Liver (tissue), 9 donors: ENCODE results near the gene CARMIL3. TPM values are rescaled to one million over a fixed set of nuclear protein-coding genes. Genes with fewer than 3 reads are reported as not detected.

ENCODE experiments used
- DNase-seq: peaks from one replicate; pipeline ENCODE4 v3.0.0-alpha.2; 2017; ENCODE audit warnings: low spot score
- H3K27ac ChIP-seq, 2 donors: one replicate each; pipeline ENCODE4 v1.7.0; 2013; ENCODE audit warnings: inconsistent platforms in 2 of 2, low read length in 2 of 2, control low read depth in 1 of 2, low read depth in 1 of 2, mild to moderate bottlenecking in 1 of 2
- H3K27me3 ChIP-seq, 4 donors: one replicate each; pipeline versions ENCODE4 v1.6.1 to v1.7.0; 2013; ENCODE audit warnings: low read length in 3 of 4, inconsistent platforms in 1 of 4, mild to moderate bottlenecking in 1 of 4, moderate library complexity in 1 of 4; ENCODE audit not compliant: control insufficient read depth in 4 of 4, insufficient read depth in 4 of 4
- H3K36me3 ChIP-seq, 4 donors: one replicate each; pipeline versions ENCODE4 v1.6.1 to v1.7.0; 2013; ENCODE audit warnings: low read length in 3 of 4, mild to moderate bottlenecking in 3 of 4, low read depth in 1 of 4, moderate library complexity in 1 of 4; ENCODE audit not compliant: control insufficient read depth in 4 of 4, insufficient read depth in 3 of 4
- H3K4me1 ChIP-seq, 4 donors: one replicate each; pipeline versions ENCODE4 v1.6.1 to v1.7.0; 2013; ENCODE audit warnings: low read length in 3 of 4, mild to moderate bottlenecking in 3 of 4, moderate library complexity in 1 of 4; ENCODE audit not compliant: control insufficient read depth in 4 of 4, insufficient read depth in 4 of 4
- H3K4me3 ChIP-seq, 3 donors: one replicate each; pipeline versions ENCODE4 v1.6.1 to v1.7.0; 2013; ENCODE audit warnings: low read length in 3 of 3, control low read depth in 1 of 3, low read depth in 1 of 3, mild to moderate bottlenecking in 1 of 3
- H3K9ac ChIP-seq, 2 donors: one replicate each; pipeline ENCODE4 v1.7.0; 2013; ENCODE audit warnings: low read length in 2 of 2, mild to moderate bottlenecking in 2 of 2, moderate library complexity in 2 of 2, control low read depth in 1 of 2, low read depth in 1 of 2
- H3K9me3 ChIP-seq, 4 donors: one replicate each; pipeline versions ENCODE4 v1.6.1 to v1.7.0; 2013; ENCODE audit warnings: low read length in 3 of 4; ENCODE audit not compliant: control insufficient read depth in 4 of 4
- ATF3 ChIP-seq: IDR thresholded peaks from 2 replicates; pipeline ENCODE4 v1.6.1; 2016; ENCODE audit warnings: antibody characterized with exemption
- CTCF ChIP-seq: fragments of 150-350 bp; IDR thresholded peaks from 2 replicates; pipeline ENCODE4 v1.5.1; 2017; ENCODE audit warnings: improper control_type of control experiment, low read depth, low read length; ENCODE audit not compliant: missing input control
- EGR1 ChIP-seq, 2 donors: IDR thresholded peaks; 2 replicates each; pipeline ENCODE4 v1.6.1; 2016 to 2018; ENCODE audit warnings: antibody characterized with exemption in 2 of 2, low read depth in 2 of 2
- FOXA1 ChIP-seq: IDR thresholded peaks from 2 replicates; pipeline ENCODE4 v1.6.1; 2016; ENCODE audit warnings: antibody characterized with exemption
- FOXA2 ChIP-seq: IDR thresholded peaks from 2 replicates; pipeline ENCODE4 v1.6.1; 2016; ENCODE audit warnings: antibody characterized with exemption
- GABPA ChIP-seq, 2 donors: IDR thresholded peaks in 1 of 2; conservative IDR thresholded peaks in 1 of 2; 2 replicates each; pipeline ENCODE4 v1.6.1; 2016; ENCODE audit warnings: antibody characterized with exemption in 2 of 2, mild to moderate bottlenecking in 1 of 2, moderate library complexity in 1 of 2
- HNF4A ChIP-seq, 2 donors: conservative IDR thresholded peaks; 2 replicates each; pipeline ENCODE4 v1.6.1; 2016; ENCODE audit warnings: antibody characterized with exemption in 2 of 2, mild to moderate bottlenecking in 2 of 2
- HNF4G ChIP-seq: IDR thresholded peaks from 2 replicates; pipeline ENCODE4 v1.6.1; 2016; ENCODE audit warnings: antibody characterized with exemption
- JUND ChIP-seq, 2 donors: IDR thresholded peaks; 2 replicates each; pipeline ENCODE4 v1.6.1; 2016; ENCODE audit warnings: antibody characterized with exemption in 2 of 2
- MAX ChIP-seq: IDR thresholded peaks from 2 replicates; pipeline ENCODE4 v1.6.1; 2016; ENCODE audit warnings: antibody characterized with exemption
- NR2F2 ChIP-seq: IDR thresholded peaks from 2 replicates; pipeline ENCODE4 v1.6.1; 2016; ENCODE audit warnings: antibody characterized with exemption
- RAD21 ChIP-seq, 2 donors: IDR thresholded peaks; 2 replicates each; pipeline ENCODE4 v1.6.1; 2016; ENCODE audit warnings: antibody characterized with exemption in 2 of 2, mild to moderate bottlenecking in 2 of 2
- REST ChIP-seq: IDR thresholded peaks from 2 replicates; pipeline ENCODE4 v1.6.1; 2016; ENCODE audit warnings: antibody characterized with exemption, mild to moderate bottlenecking
- RXRA ChIP-seq, 2 donors: IDR thresholded peaks; 2 replicates each; pipeline ENCODE4 v1.6.1; 2017 to 2018; ENCODE audit warnings: antibody characterized with exemption in 2 of 2, mild to moderate bottlenecking in 1 of 2
- SP1 ChIP-seq: IDR thresholded peaks from 2 replicates; pipeline ENCODE4 v1.6.1; 2018; ENCODE audit warnings: antibody characterized with exemption, mild to moderate bottlenecking
- TAF1 ChIP-seq: conservative IDR thresholded peaks from 2 replicates; pipeline ENCODE4 v1.6.1; 2016; ENCODE audit warnings: antibody characterized with exemption, mild to moderate bottlenecking
- YY1 ChIP-seq: IDR thresholded peaks from 2 replicates; pipeline ENCODE4 v1.6.1; 2016; ENCODE audit warnings: antibody characterized with exemption, mild to moderate bottlenecking
- ZBTB33 ChIP-seq: IDR thresholded peaks from 2 replicates; pipeline ENCODE4 v1.6.1; 2016; ENCODE audit warnings: antibody characterized with exemption
- WGBS: extraction: QIAGEN DNeasy Blood & Tissue Kit; methylation state at CpG from one replicate; pipeline ENCODE4 v1.1.7; 2013; 5-methylcytosine and 5-hydroxymethylcytosine counted together
- polyA plus RNA-seq, 2 donors: library from polyadenylated mRNA; stranded (reverse) in 1 of 2; unstranded in 1 of 2; fragments of 200-250 nt in 1 of 2; fragments of >200 nt in 1 of 2; fragmentation: Nextera tagmentation in 1 of 2; extraction: Ambion mirVana in 1 of 2; gene quantifications; one replicate each; pipeline versions ENCODE4 v1.2.1 to v1.2.3, GENCODE V29; 2013 to 2015
- total RNA-seq, 2 donors: library from RNA; depleted of rRNA; stranded (reverse); fragments of >200 nt; gene quantifications; one replicate each; pipeline ENCODE4 v1.2.3, GENCODE V29; 2014
- donor health status: healthy.
- donor health status: healthy.
- donor health status: healthy.
- donor health status: healthy.
- donor health status: healthy.

Gene CARMIL3
- total and polyA plus RNA-seq, 4 donors = 0.05 to 0.17 (median 0.17) TPM

GRCh38 chr14:24080142-24080530 lies 28.3 kb downstream of the CARMIL3 start:
- 87% methylated on average over 6 of the region's 6 CpGs for WGBS
- Histone ChIP-seq H3K27ac (no peak overlapping the region), H3K9ac (no peak overlapping the region), H3K9me3 (no peaks in the 10 kb centered on the region), H3K4me1 (peaks cover 8 to 35% (median 25%) of the 10 kb centered on the region in 4 donors), H3K27me3 (no peaks in the 10 kb centered on the region), H3K4me3 (no peak overlapping the region), H3K36me3 (no peaks in the 10 kb centered on the region)
- TF ChIP-seq SP1 (no peak), JUND (IDR thresholded peaks at IDR 0.05) (no peak), YY1 (no peak), GABPA (IDR thresholded peaks at IDR 0.05 in 1 of 2, conservative IDR thresholded peaks at IDR 0.05 in 1 of 2) (no peak), HNF4G (no peak), FOXA1 (no peak), REST (no peak), CTCF (no peak), TAF1 (no peak), NR2F2 (no peak), MAX (no peak), EGR1 (IDR thresholded peaks at IDR 0.05; ENCODE audit: low read depth in 2 of 2) (no peak), HNF4A (conservative IDR thresholded peaks at IDR 0.05) (no peak), ATF3 (no peak), FOXA2 (no peak), RAD21 (IDR thresholded peaks at IDR 0.05) (no peak), ZBTB33 (no peak), RXRA (IDR thresholded peaks at IDR 0.05) (no peak)
- no peak for DNase-seq
